GM18861 (cell line): ENCODE data around the gene ANGPTL7.
"Not testable (repeated sequence)": the region's sequence is repeated elsewhere in the genome, so short reads cannot be mapped to it uniquely, and the experiment has no call there.

Source experiments
- ATAC-seq: cut with Tn5 transposase; IDR thresholded peaks from one replicate; pipeline ENCODE4 v1.9.1; 2021; ENCODE audit not compliant: unreplicated experiment

ANGPTL7 gene

GRCh38 chr1:11168731-11169130 is 20.4 kb upstream of the ANGPTL7 start:
- no peak for ATAC-seq

DNA sequence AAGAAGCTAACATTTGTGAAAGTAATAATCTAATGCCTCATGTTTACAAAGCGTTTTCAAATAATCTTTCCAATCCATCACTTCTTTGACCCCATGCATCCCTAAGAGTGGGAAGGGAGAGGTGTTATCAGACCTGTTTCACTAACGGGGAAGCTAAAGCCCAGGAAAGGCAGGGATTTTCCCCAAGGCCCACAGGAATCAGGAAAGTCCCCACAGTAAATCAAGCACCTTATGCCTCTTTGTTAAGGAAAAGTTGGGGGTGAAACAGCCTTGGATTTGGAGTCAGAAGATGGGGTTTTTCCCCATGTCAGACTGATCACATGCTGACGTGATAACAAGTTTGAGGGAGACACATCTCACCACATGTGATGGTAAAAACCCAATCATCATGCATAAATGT is 20.0 kb upstream of the ANGPTL7 start:
- no peak for ATAC-seq

- no peak for ATAC-seq
Measured at GRCh38 chr1:11170102-11170501, 19.1 kb upstream of the ANGPTL7 start.

DNA sequence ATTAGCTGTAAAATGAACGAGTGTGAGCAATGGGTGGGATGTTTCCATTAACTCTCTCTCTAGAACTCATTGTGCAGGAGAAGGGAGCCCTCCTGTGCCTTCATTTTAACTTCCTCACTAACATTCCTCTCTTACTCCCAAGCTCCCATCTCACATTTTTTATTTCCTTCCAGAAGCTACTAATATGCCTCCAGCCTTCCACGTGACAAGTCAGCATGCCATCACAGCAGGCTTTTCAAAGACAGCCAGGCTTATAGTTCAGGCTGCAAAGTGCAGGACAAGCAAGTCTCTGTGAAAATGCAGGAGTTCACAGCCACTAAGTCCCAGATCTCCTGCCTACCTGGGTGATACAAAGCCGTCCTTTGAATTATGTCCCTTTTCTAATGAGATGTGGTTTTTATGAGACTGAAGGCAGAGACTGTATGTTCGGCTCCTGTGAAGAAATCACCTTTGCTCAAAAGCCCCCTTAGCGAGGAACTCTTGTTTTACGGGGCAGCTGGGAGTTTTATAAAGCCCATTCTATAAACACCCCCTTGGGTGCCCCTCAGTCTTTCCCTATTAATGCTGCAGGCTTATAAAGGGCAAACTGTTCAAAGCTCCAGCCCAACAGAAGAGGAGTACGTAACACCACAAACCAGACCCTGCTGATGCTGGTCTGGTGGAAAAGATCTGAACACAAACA is 14.8 kb upstream of the ANGPTL7 start:
- no peak for ATAC-seq

- ATAC-seq, result no peak
Measured at GRCh38 chr1:11175461-11175860, 13.7 kb upstream of the ANGPTL7 start.

GRCh38 chr1:11176081-11176706 is 13.0 kb upstream of the ANGPTL7 start:
- no peak for ATAC-seq

GRCh38 chr1:11178021-11179015 is 10.8 kb upstream of the ANGPTL7 start:
- no peak for ATAC-seq

DNA sequence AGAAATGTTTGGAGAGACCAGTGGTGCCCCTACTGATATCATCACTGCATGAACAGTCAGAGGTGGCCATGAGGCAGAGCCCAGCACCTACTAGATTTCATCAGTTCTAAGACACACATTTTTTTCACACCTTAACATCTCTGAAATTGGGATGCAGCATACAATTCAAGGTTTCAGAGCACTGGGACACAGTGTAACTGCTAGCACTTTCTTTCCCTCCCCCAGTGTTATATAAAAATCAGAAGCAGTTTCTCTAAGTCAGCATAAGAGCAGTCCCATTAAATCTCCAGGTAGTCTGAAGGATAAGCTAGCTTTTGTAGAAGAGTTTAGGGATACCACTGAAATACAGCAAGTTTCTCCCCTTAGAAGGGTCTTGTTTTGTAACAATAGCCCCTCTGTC is 10.0 kb upstream of the ANGPTL7 start:
- no peak for ATAC-seq

- ATAC-seq, result not testable (repeated sequence)
Measured at GRCh38 chr1:11179749-11180148, 9.4 kb upstream of the ANGPTL7 start.

GRCh38 chr1:11180342-11180744 is 8.8 kb upstream of the ANGPTL7 start:
- ATAC-seq, result no peak

- no peak for ATAC-seq
Measured at GRCh38 chr1:11182884-11183283, 6.3 kb upstream of the ANGPTL7 start.

DNA sequence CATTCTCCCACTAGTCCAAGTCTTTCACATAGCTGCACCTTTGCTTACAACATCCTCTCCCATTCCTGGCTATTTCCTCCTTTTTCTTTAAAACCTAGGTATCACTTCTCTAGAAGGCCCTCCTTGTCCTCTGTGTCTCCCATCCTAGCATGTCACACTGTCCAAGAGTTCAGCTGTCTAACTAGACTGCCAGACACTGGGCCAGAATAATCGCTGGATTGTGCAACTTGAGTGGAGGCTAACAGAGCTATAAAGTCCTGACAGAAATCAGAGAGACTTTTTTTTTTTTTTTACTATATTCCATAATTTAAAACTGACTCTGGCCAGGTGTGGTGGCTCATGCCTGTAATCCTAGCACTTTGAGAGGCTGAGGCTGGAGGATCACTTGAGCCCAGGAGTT is 4.2 kb upstream of the ANGPTL7 start:
- no peak for ATAC-seq

- ATAC-seq, result no peak
Measured at GRCh38 chr1:11187000-11187399, 2.2 kb upstream of the ANGPTL7 start.

GRCh38 chr1:11187494-11187893 is 1.7 kb upstream of the ANGPTL7 start:
- ATAC-seq, result no peak

DNA sequence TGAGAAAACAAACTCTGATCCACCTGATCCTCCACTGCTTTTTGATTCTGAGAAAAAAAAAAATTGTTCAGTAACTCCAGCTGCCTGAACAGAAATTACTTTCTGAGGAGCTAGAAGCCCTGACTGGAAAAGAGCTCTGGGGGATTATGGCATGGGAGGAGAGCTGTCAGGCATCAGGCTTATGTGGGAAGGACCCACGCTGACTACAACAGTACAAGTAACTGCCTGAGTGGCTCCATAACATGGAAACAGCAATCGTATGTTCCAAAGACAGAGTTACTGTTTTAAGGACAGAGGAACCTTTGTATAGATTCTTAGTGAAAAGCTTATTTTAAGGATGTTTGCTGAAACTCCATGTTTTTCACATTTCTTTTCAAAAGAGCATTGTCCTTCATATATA is 1.2 kb upstream of the ANGPTL7 start:
- no peak for ATAC-seq

DNA sequence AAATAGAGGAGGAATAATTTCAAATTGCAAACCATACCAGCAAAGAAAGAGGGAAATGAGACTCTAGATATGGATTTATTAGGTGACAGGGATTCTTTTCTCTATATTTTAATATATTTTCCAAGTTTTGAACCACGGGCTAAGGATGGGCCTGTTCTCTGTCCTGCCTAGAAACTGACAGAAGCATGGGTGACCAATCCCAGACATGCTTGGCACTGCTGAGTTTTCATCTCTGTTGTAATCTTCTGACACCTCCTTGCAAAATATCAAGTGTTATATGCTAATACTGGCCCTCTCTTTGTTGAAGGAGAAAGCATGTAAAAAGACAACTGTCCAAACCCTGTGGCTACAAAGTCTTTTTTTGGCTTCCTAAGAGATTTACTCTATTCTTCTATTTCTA is 774 bp upstream of the ANGPTL7 start:
- no peak for ATAC-seq

DNA sequence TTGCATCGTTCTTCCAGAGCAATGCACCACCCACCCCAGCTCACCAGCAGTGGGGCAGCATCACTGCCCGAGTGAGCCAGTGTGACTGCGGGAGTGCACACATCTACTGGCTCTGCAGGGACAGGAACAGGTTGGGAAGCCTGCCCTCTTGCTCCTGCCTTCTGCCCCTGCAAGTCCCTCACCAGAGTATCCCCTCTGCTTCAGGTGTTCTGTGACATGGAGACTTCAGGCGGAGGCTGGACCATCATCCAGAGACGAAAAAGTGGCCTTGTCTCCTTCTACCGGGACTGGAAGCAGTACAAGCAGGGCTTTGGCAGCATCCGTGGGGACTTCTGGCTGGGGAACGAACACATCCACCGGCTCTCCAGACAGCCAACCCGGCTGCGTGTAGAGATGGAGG is 4.2 kb downstream of the ANGPTL7 start:
- no peak for ATAC-seq

GRCh38 chr1:11194407-11195176 is 5.4 kb downstream of the ANGPTL7 start:
- no peak for ATAC-seq

GRCh38 chr1:11196945-11197344 is 7.8 kb downstream of the ANGPTL7 start:
- no peak for ATAC-seq

GRCh38 chr1:11197359-11197758 is 8.2 kb downstream of the ANGPTL7 start:
- no peak for ATAC-seq

- no peak for ATAC-seq
Measured at GRCh38 chr1:11198257-11198656, 9.1 kb downstream of the ANGPTL7 start.
